ENCODE results near the gene LGALS8. TPM values are rescaled to one million over a fixed set of nuclear protein-coding genes. Genes with fewer than 3 reads are reported as not detected.

The LGALS8 gene
- total RNA-seq (2021; ENCODE audit: unreplicated experiment), result 30.7 TPM
- 20.8 and 31.3 TPM in 2 replicates for polyA plus RNA-seq (2012)
- percentile 67 among the genes with signal in this experiment for Bru-seq, nascent RNA
- percentile 86 among the genes with signal in this experiment for BruChase-seq, experiment 1, labeled RNA remaining after a 6-hour chase
- percentile 75 among the genes with signal in this experiment for BruChase-seq, experiment 2, labeled RNA remaining after a 2-hour chase
- long read RNA-seq, full-length matches to known transcripts, result 12 of 39 reads
- long read RNA-seq, partial matches to known transcripts, result 16 of 39 reads
- long read RNA-seq, other reads (novel, unspliced or antisense), result 11 of 39 reads

DNA sequence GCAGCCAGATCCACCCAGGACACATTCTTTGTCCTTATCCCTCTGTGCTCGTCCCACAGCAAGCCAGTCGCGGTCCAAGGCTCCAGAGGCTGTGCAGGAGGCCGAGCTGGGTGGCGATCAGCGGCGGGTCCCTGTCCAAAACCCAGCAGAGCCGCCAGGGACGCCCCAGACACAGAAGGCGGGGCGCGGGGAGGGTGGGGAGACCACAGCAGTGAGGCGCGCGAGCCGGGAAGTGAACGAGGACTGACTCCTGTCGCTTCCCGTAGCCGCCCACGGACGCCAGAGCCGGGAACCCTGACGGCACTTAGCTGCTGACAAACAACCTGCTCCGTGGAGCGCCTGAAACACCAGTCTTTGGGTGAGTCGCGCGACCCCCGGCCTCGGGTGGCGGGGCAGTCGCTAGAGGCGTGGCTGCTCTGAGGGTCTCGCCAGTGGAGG, at the start of gene LGALS8:
Gene LGALS8 (plus strand): TSS at position 279 of the 438 bp plus-strand sequence. CDS start 2,089 bp downstream, outside the sequence.
- H4K20me1 ChIP-seq (ENCODE audit: insufficient read depth), result no peaks in the 10 kb centered on the region
- peak within 1 kb of the TSS; percentile 76 to 99 for H3K4me3 ChIP-seq (replicated peaks in 1 of 2; ENCODE audit: low read depth in 1 of 2, low read length in 2 of 2)
- peaks cover 5 to 14% of the 10 kb centered on the region in 2 experiments; a peak in 2 of 4 replicates for H3K4me1 ChIP-seq (ENCODE audit: control insufficient read depth in 1 of 2, insufficient read depth in 2 of 2, low read length in 2 of 2)
- H3K27me3 ChIP-seq (ENCODE audit: insufficient read depth, low read length), result no peaks in the 10 kb centered on the region
- peak within 1 kb of the TSS; percentile 62 for H3K27ac ChIP-seq (ENCODE audit: low read depth, low read length)
- intact Hi-C loops (cut with micrococcal nuclease), result no loop called here
- no TSS peak for BruUV-seq (replicated peaks)
- ATAC-seq (peak; percentile 83), DNase-seq (ENCODE audit: low read depth, low spot score) (peak; percentile 62)
- H3K9me3 ChIP-seq (ENCODE audit: control insufficient read depth in 1 of 2, insufficient read depth in 1 of 2, low read depth in 1 of 2, low read length in 2 of 2), result no peaks in the 10 kb centered on the region
- H3K4me2 ChIP-seq (ENCODE audit: low read length), result peak within 1 kb of the TSS; percentile 91
- no peaks in the 10 kb centered on the region for H3K9me2 ChIP-seq (ENCODE audit: insufficient read depth)
- ChIA-PET POLR2A (interaction anchor here (1.1 kb wide), 1 partner anchor 20 kb away, joined by 3 read pairs; no protein-coding TSS in a partner anchor), CTCF (interaction anchor here (1.0 kb wide), 1 partner anchor 418 kb away, joined by 3 read pairs; no protein-coding TSS in a partner anchor), RAD21 (ENCODE audit: low non-redundant PET in 1 of 2, low total read pairs in 2 of 2, uncharacterized antibody in 2 of 2, unreplicated experiment in 2 of 2) (no interaction called here)
- peak within 1 kb of the TSS; percentile 69 for H2AFZ ChIP-seq (ENCODE audit: low read depth, low read length, poor library complexity, severe bottlenecking)
- peaks cover 0 to 8% of the 10 kb centered on the region in 2 experiments; a peak in 1 of 4 replicates for H3K36me3 ChIP-seq (ENCODE audit: control insufficient read depth in 1 of 2, insufficient read depth in 2 of 2, low read length in 2 of 2)
- H3K9ac ChIP-seq (ENCODE audit: low read length), result peak within 1 kb of the TSS; percentile 90
- H3K79me2 ChIP-seq (ENCODE audit: insufficient read depth, low read length), result peaks cover 13% of the 10 kb centered on the region
- TF ChIP-seq SIN3A (IDR thresholded peaks at IDR 0.05; ENCODE audit: low read depth) (peak; percentile 63; the same call in 1 of the 2 replicates), JUND (IDR thresholded peaks at IDR 0.05) (no peak), POLR2A (IDR thresholded peaks at IDR 0.05; ENCODE audit: borderline replicate concordance, extremely low read depth, insufficient read depth, insufficient read length) (no peak), ZNF274 (IDR thresholded peaks at IDR 0.05; ENCODE audit: low read depth, low read length) (no peak), EZH2 (IDR thresholded peaks at IDR 0.05) (no peak), SP1 (IDR thresholded peaks at IDR 0.05; ENCODE audit: low read depth) (no peak), EGR1 (IDR thresholded peaks at IDR 0.05; ENCODE audit: low read depth) (peak; percentile 97), POLR2AphosphoS5 (IDR thresholded peaks at IDR 0.05; ENCODE audit: low read depth, low read length) (peak; percentile 52), CBX3 (IDR thresholded peaks at IDR 0.05; ENCODE audit: low read depth) (0 out of 2 replicates have a peak, but pooled peaks have one; percentile 5), YY1 (IDR thresholded peaks at IDR 0.05; ENCODE audit: extremely low read depth, insufficient replicate concordance, low read depth, low read length) (peak; percentile 46), FOSL1 (IDR thresholded peaks at IDR 0.05; ENCODE audit: low read depth) (no peak), RAD21 (IDR thresholded peaks at IDR 0.05; ENCODE audit: low read depth) (no peak), ELF1 (IDR thresholded peaks at IDR 0.05; ENCODE audit: borderline replicate concordance, low read depth) (peak; percentile 31; the same call in 1 of the 2 replicates), EZH2phosphoT487 (IDR thresholded peaks at IDR 0.05; ENCODE audit: borderline replicate concordance) (no peak)
- TF ChIP-seq, protein P1, sequence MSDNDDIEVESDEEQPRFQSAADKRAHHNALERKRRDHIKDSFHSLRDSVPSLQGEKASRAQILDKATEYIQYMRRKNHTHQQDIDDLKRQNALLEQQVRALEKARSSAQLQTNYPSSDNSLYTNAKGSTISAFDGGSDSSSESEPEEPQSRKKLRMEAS (IDR thresholded peaks at IDR 0.05), result no peak
- TF ChIP-seq, protein P2, sequence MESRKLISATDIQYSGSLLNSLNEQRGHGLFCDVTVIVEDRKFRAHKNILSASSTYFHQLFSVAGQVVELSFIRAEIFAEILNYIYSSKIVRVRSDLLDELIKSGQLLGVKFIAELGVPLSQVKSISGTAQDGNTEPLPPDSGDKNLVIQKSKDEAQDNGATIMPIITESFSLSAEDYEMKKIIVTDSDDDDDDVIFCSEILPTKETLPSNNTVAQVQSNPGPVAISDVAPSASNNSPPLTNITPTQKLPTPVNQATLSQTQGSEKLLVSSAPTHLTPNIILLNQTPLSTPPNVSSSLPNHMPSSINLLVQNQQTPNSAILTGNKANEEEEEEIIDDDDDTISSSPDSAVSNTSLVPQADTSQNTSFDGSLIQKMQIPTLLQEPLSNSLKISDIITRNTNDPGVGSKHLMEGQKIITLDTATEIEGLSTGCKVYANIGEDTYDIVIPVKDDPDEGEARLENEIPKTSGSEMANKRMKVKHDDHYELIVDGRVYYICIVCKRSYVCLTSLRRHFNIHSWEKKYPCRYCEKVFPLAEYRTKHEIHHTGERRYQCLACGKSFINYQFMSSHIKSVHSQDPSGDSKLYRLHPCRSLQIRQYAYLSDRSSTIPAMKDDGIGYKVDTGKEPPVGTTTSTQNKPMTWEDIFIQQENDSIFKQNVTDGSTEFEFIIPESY (IDR thresholded peaks at IDR 0.05; ENCODE audit: extremely low read depth, insufficient replicate concordance, low read length), result peak; percentile 37
- TF ChIP-seq, protein P3, sequence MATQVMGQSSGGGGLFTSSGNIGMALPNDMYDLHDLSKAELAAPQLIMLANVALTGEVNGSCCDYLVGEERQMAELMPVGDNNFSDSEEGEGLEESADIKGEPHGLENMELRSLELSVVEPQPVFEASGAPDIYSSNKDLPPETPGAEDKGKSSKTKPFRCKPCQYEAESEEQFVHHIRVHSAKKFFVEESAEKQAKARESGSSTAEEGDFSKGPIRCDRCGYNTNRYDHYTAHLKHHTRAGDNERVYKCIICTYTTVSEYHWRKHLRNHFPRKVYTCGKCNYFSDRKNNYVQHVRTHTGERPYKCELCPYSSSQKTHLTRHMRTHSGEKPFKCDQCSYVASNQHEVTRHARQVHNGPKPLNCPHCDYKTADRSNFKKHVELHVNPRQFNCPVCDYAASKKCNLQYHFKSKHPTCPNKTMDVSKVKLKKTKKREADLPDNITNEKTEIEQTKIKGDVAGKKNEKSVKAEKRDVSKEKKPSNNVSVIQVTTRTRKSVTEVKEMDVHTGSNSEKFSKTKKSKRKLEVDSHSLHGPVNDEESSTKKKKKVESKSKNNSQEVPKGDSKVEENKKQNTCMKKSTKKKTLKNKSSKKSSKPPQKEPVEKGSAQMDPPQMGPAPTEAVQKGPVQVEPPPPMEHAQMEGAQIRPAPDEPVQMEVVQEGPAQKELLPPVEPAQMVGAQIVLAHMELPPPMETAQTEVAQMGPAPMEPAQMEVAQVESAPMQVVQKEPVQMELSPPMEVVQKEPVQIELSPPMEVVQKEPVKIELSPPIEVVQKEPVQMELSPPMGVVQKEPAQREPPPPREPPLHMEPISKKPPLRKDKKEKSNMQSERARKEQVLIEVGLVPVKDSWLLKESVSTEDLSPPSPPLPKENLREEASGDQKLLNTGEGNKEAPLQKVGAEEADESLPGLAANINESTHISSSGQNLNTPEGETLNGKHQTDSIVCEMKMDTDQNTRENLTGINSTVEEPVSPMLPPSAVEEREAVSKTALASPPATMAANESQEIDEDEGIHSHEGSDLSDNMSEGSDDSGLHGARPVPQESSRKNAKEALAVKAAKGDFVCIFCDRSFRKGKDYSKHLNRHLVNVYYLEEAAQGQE (IDR thresholded peaks at IDR 0.05; ENCODE audit: low read depth), result no peak
- TF ChIP-seq, protein P4, sequence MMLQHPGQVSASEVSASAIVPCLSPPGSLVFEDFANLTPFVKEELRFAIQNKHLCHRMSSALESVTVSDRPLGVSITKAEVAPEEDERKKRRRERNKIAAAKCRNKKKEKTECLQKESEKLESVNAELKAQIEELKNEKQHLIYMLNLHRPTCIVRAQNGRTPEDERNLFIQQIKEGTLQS (IDR thresholded peaks at IDR 0.05), result no peak
- TF ChIP-seq, protein P5, sequence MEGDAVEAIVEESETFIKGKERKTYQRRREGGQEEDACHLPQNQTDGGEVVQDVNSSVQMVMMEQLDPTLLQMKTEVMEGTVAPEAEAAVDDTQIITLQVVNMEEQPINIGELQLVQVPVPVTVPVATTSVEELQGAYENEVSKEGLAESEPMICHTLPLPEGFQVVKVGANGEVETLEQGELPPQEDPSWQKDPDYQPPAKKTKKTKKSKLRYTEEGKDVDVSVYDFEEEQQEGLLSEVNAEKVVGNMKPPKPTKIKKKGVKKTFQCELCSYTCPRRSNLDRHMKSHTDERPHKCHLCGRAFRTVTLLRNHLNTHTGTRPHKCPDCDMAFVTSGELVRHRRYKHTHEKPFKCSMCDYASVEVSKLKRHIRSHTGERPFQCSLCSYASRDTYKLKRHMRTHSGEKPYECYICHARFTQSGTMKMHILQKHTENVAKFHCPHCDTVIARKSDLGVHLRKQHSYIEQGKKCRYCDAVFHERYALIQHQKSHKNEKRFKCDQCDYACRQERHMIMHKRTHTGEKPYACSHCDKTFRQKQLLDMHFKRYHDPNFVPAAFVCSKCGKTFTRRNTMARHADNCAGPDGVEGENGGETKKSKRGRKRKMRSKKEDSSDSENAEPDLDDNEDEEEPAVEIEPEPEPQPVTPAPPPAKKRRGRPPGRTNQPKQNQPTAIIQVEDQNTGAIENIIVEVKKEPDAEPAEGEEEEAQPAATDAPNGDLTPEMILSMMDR (IDR thresholded peaks at IDR 0.05 in 2 of 3, conservative IDR thresholded peaks at IDR 0.05 in 1 of 3; ENCODE audit: borderline replicate concordance in 1 of 3, insufficient read depth in 1 of 3, low read depth in 2 of 3, low read length in 2 of 3), result no peak
